ENCODE measurements around the gene PYROXD2.

DNA sequence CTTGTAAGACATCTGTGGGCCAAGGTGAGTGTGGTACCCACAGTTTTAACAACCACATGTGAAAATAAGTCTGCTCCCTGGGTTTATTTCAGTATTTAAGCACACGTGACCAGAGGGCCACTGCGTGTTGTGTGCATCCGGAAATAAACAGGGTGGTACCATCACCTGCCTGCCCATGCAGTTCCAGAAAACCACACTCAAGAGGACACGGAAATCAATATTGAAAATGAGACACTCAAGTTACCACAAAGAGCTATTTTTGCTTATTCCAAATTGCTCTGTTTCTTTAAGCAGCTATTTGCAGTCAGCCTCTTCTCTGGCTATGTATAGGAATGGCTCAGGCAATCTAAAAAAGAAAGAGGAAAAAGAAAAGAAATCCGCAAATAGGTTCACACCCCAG lies 75.2 kb downstream of the PYROXD2 start:
- TF ChIP-seq, protein P1, sequence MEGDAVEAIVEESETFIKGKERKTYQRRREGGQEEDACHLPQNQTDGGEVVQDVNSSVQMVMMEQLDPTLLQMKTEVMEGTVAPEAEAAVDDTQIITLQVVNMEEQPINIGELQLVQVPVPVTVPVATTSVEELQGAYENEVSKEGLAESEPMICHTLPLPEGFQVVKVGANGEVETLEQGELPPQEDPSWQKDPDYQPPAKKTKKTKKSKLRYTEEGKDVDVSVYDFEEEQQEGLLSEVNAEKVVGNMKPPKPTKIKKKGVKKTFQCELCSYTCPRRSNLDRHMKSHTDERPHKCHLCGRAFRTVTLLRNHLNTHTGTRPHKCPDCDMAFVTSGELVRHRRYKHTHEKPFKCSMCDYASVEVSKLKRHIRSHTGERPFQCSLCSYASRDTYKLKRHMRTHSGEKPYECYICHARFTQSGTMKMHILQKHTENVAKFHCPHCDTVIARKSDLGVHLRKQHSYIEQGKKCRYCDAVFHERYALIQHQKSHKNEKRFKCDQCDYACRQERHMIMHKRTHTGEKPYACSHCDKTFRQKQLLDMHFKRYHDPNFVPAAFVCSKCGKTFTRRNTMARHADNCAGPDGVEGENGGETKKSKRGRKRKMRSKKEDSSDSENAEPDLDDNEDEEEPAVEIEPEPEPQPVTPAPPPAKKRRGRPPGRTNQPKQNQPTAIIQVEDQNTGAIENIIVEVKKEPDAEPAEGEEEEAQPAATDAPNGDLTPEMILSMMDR (IDR thresholded peaks at IDR 0.05) = no peak
- no peak for TF ChIP-seq POLR2A (IDR thresholded peaks at IDR 0.05)
- no peak for TF ChIP-seq EP300 (IDR thresholded peaks at IDR 0.05)
